T-helper 22 cell (primary cell): ENCODE measurements around the gene ADAMTSL4.
"Not testable (repeated sequence)": the region's sequence is repeated elsewhere in the genome, so short reads cannot be mapped to it uniquely, and the experiment has no call there.

Source experiments
- DNase-seq: peaks from one replicate; pipeline ENCODE4 v3.0.0-alpha.2; 2020; ENCODE audit warnings: low read depth

ADAMTSL4 gene

DNA sequence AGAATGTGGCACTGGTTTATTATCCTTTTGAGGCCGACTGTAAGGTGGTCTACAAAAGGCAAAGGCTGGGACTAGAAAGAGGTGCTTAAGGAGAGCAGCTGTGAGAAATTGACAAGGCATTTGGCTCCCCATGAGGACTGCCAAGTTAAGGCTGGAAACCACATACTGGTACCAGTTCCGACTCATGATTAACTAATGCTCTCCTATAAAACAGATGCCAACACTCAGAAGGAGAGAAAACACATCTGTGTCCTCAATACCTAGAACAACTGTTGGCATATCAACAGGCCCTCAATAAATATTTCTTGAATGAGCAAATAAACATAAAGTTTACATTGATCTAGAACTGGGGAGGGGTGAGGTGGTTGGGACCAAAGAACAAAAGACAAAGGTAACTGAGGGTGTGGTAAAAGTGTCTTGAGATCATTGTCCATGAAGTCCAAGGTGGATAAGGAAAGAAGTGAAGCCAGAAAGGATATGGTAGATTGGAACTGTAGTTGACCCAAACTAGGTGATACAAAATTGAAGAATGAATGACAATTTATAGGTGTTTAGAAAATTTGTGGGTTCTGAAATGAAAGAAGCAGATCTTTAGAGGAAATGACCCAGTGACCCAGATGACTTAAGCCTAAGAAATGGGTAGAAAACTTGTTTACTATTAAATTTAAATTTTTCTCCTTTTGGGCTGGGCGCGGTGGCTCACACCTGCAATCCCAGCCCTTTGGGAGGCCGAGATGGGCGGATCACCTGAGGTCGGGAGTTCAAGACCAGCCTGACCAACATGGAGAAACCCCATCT is 47.1 kb downstream of the ADAMTSL4 start:
- DNase-seq: no peak

DNA sequence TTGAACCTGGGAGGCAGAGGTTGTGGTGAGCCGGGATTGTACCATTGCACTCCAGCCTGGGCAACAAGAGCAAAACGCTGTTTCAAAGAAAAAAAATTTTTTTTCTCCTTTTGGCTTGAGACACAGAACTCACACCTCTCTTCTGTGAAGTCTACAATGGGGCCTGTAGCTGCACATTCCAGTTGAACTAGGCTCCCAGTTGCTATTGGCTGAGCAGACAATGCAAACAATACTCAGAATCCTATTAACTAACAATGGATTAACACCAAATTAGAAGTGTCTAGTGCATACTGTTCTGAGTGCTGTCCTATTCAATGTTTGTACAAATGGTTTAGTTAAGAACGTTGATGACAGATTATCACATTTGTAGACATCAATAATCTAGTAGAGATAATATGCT is 47.8 kb downstream of the ADAMTSL4 start:
- DNase-seq: no peak

DNA sequence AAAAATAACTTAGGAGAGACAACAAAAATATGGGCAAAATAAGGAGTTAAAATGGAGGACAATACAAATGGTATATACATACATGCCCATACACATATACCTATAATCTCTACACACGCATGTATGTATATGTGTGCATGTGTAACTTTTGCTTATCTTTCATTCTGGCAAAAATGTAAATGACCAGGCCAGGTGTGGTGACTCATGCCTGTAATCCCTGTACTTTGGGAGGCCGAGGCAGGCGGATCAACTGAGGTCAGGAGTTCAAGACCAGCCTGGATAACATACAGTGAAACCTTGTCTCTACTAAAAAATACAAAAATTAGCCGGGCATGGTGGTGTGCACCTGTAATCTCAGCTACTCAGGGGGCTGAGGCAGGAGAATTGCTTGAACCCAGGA is 49.1 kb downstream of the ADAMTSL4 start:
- not testable (repeated sequence) for DNase-seq

DNA sequence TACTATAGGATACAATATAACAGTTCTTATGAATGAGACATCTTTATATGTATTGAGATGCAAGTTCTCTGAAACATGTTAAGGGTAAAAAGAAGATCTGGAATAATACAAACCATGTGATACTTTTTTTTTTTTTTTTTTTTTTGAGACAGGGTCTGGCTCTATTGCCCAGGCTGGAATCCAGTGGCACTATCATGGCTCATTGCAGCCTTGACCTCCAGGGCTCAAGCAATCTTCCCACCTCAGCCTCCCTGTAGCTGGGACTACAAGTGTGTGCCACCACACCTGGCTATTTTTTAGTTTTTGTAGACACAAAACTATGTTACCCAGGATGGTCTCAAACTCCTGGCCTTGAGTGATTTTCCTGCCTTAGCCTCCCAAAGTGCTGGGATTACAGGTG is 52.3 kb downstream of the ADAMTSL4 start:
- DNase-seq: no peak

DNA sequence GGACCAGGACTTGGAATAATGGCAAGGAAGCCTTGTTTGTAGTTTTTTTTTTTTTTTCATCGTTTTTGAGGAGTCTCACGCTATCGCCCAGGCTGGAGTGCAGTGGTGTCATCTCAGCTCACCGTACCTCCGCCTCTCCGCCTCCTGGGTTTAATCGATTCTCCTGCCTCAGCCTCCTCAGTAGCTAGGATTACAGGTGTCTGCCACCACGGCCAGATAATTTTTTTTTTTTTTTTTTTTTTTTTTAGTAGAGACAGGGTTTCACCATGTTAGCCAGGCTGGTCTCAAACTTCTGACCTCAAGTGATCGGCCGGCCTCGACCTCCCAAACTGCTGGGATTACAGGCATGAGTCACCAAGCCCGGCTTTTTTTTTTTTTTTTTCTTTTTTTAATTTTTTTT is 53.2 kb downstream of the ADAMTSL4 start:
- not testable (repeated sequence) for DNase-seq

DNA sequence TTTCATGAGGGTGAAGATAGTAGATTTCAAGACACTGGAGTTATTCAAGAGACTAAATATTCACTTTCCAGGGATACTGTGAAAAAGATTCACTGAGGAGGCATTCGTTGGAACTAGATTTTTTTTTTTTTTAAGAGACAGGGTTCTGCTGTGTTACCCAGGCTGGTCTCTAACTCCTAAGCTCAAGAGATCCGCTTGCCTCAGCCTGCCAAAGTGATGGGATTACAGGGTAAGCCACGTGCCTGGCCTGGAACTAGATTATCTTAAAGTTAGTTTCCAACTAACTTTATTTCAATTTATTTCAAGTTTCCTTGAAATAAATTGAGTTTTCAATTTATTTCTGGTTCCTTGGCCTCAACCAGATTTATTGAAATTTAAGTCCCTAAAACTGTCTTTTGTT is 54.5 kb downstream of the ADAMTSL4 start:
- DNase-seq: no peak

DNA sequence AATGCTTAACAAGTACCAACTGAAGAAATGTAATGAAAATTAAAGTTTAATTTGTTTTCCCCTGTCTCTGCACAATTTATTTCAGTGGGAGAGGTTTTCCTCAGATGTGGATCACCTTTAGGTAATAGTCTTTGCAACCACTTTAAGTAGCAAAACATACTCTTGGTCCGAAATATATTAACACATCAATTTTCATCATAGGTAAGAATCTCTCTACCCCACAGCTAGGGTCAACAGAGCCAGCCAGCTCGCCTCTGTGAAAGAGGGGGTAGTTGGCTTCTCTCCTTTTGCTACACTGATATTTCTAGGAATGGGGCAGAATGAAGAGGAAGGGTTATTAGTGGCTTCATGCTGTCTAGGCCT is 55.0 kb downstream of the ADAMTSL4 start:
- DNase-seq: no peak

DNA sequence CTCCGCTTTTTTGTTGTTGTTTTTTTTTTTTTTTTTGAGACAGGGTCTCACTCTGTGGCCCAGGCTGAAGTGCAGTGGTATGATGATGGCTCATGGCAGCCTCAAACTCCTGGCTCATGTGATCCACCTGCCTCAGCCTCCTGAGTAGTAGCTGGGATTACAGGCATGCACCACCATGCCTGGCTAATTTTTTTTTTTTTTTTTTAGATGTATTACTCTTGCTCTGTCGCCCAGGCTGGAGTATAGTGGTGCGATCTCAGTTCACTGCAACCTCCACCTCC is 56.2 kb downstream of the ADAMTSL4 start:
- not testable (repeated sequence) for DNase-seq

DNA sequence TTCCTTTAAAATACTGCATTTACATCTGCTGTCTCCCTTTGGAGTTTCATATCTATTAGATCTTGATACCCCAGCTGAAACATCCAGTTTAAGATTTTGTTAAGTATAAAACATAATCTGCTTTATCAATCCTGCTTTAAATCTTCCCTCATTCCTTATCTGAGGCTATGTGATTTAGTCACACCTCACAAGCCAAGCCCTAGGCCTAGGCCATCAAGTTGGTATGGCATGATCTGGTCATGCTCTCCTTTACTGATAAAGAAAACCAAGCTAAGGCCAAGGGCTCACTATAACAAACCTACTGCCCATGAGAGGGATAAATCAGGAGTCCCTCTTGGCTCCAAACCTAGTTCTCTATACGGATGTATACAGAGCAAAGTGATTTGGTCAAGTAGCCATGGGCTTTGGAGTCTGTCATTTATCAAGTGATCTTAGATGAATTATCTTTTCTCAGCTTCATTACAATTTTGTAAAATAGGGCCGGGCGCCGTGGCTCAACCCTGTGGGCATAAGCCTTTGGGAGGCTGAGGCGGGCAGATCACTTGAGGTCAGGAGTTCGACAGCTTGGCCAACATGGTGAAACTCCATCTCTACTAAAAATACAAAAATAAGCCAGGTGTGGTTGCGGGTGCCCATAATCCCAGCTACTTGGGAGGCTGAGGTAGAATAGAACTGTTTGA is 57.4 kb downstream of the ADAMTSL4 start:
- no peak for DNase-seq

DNA sequence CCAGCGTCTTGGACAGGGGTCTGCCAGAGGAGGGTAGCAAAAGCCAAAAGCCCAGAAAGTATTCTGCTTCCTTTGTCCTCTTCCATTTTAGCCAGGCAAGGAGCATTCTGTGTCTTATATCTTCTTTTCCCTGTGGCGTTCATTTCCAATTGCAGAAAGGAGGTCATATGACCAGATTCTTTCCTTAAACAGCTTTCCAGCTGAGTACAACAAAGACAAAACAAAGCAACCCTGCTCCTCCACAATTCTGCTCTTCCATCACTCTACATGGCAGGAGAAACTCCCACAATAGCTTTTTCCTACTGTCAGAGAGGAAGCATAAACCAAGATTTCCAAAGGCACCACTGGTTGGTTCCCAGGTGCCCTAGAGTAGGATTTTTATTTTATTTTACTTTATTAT is 60.5 kb downstream of the ADAMTSL4 start:
- no peak for DNase-seq
